Testis (tissue), 3 donors: Measurements from ENCODE around the gene MED17. TPM values are rescaled to one million over a fixed set of nuclear protein-coding genes. Genes with fewer than 3 reads are reported as not detected.

Experiments used
- DNase-seq: peaks from one replicate; pipeline ENCODE4 v3.0.0-alpha.2; 2019
- H3K27ac ChIP-seq, 2 donors: fragments of 200-600 bp; sonication (generic); one replicate each; pipeline ENCODE4 v1.5.1; 2019
- H3K27me3 ChIP-seq: fragments of 200-600 bp; sonication (generic); one replicate; pipeline ENCODE4 v1.5.1; 2019
- H3K36me3 ChIP-seq: fragments of 200-600 bp; sonication (generic); one replicate; pipeline ENCODE4 v1.5.1; 2017; ENCODE audit warnings: low read depth; ENCODE audit errors: missing control alignments
- H3K4me1 ChIP-seq: fragments of 200-600 bp; sonication (generic); one replicate; pipeline ENCODE4 v1.5.1; 2019
- H3K4me3 ChIP-seq, 2 donors: fragments of 200-600 bp; sonication (generic); one replicate each; pipeline ENCODE4 v1.5.1; 2017 to 2019
- H3K9me3 ChIP-seq: fragments of 200-600 bp; sonication (generic); one replicate; pipeline ENCODE4 v1.5.1; 2017
- CTCF ChIP-seq, 3 experiments: fragments of 450-650 bp in 2 of 3; fragments of 200-600 bp in 1 of 3; sonication (generic) in 1 of 3; IDR thresholded peaks; one replicate each; pipeline ENCODE4 v1.5.1; 2016 to 2019; ENCODE audit warnings: antibody characterized with exemption in 3 of 3, mild to moderate bottlenecking in 2 of 3, moderate library complexity in 1 of 3
- POLR2A ChIP-seq: fragments of 450-650 bp; IDR thresholded peaks from one replicate; pipeline ENCODE4 v1.6.1; 2017; ENCODE audit warnings: antibody characterized with exemption, mild to moderate bottlenecking, moderate library complexity
- WGBS, 2 donors: methylation state at CpG; one replicate each; pipeline ENCODE4 v1.1.5; 2018; 5-methylcytosine and 5-hydroxymethylcytosine counted together
- intact Hi-C: fragments of 100-400 bp; cut with DNase I; formaldehyde crosslinking; loops from one replicate; pipeline ENCODE4 v1.15.1; 2023; ENCODE audit warnings: low total_unique reads
- polyA plus RNA-seq: library from polyadenylated mRNA; stranded (reverse); fragments of 350-450 nt; fragmentation: Illumina TruSeq; extraction: RNeasy Lipid Tissue Mini Kit (QIAGEN cat#74804); gene quantifications from one replicate; pipeline ENCODE4 v1.2.3, GENCODE V29; 2014; ENCODE audit warnings: low read depth, low replicate concordance; ENCODE audit not compliant: insufficient read depth
- total RNA-seq, 2 donors: library from RNA; depleted of rRNA; stranded (reverse); fragments of >200 nt; gene quantifications; one replicate each; pipeline ENCODE4 v1.2.3, GENCODE V29; 2016

The MED17 gene
- total and polyA plus RNA-seq, 3 donors from 2014 or later = 22.4 to 29.8 (median 23.2) TPM

DNA sequence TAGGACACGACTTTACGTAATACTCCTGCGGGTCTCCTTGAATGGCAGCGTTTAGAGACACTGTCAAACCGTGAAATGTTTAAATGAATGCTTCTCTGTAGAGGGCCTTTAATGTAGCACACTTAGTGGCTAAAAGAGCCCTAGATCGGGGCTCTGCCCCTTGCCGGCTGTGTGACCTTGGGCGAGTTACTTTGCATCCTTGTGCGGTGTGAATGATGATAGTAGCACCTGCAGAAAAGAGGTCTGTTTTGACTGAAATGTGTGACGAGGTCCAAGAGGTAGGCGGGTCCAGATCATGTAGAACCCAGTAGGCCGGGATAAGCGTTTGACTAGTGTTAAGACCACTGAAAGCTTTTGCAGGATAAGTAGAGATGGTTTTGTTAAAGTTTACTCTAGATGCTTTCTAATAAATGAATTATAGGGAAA is 866 bp downstream of the MED17 start:
- TF ChIP-seq POLR2A (no peak), CTCF (IDR thresholded peaks at IDR 0.05) (no peak)
- H3K27me3 ChIP-seq = no peaks in the 10 kb centered on the region
- DNase-seq = no peak
- H3K27ac ChIP-seq = peak overlapping the region; percentile 90 to 92
- no peaks in the 10 kb centered on the region for H3K9me3 ChIP-seq
- no peaks in the 10 kb centered on the region for H3K36me3 ChIP-seq
- intact Hi-C loops = no loop called here
- H3K4me3 ChIP-seq = peak overlapping the region; percentile 92 to 94
- 0 to 1% methylated on average over 8 to 13 of the region's 13 CpGs for WGBS, 2 donors
- H3K4me1 ChIP-seq = peaks cover 9% of the 10 kb centered on the region

DNA sequence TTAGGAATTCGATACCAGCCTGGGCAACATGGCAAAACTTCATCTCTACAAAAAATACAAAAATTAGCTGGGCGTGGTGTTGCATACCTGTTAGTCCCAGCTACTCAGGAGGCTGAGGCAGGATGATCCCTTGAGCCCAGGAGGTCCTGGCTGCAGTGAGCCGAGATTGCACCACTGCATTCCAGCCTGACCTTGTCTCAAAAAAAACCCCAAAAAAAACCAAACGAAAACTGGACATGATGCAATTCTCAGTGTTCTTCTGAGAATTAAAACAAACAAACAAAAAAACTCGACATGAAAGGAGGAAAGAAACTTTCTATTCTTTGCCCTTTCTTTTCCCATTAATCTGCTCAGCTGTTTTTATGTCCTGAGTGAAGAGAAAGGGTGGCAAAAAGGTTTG is 7.4 kb downstream of the MED17 start:
- intact Hi-C loops = no loop called here
- WGBS, 2 donors = 78 to 84% methylated on average over 5 of the region's 5 CpGs

GRCh38 chr11:93796441-93797231 is 12.6 kb downstream of the MED17 start:
- Histone ChIP-seq H3K9me3 (no peaks in the 10 kb centered on the region), H3K36me3 (no peaks in the 10 kb centered on the region), H3K27me3 (no peaks in the 10 kb centered on the region), H3K27ac (no peak overlapping the region), H3K4me3 (no peak overlapping the region), H3K4me1 (no peaks in the 10 kb centered on the region)
- TF ChIP-seq POLR2A (no peak), CTCF (IDR thresholded peaks at IDR 0.05) (no peak)
- 89 to 90% methylated on average over 6 of the region's 6 CpGs for WGBS, 2 donors
- intact Hi-C loops = no loop called here
- DNase-seq = no peak

More for the DNA sequence above, 7.4 kb downstream of the MED17 start:
- Histone ChIP-seq H3K9me3 (no peaks in the 10 kb centered on the region), H3K4me3 (no peak overlapping the region), H3K27me3 (no peaks in the 10 kb centered on the region), H3K36me3 (no peaks in the 10 kb centered on the region), H3K4me1 (no peaks in the 10 kb centered on the region), H3K27ac (no peak overlapping the region)
- TF ChIP-seq POLR2A (no peak), CTCF (IDR thresholded peaks at IDR 0.05) (no peak)
- no peak for DNase-seq

DNA sequence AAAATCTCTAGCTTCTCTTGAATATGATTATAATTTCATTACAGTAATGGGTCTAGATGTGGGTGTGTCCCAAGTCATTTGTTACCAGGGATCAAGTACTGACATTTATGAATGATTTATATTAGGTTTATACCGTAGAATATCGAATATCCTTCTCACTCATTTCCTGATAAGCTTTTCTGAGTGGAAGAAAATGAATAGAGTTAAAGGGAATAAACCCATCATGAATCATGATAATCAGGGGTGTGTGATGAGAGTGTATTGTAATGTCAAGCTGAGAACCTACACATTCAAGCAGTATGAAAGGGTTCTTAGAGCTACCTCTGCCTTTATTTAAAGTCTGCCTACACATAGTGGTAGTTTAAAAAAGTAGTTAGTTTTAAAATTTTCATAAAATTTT is 17.3 kb downstream of the MED17 start:
- intact Hi-C loops = no loop called here
- 72 to 85% methylated on average over 2 of the region's 2 CpGs for WGBS, 2 donors

More for the DNA sequence above, 17.3 kb downstream of the MED17 start:
- no peak for DNase-seq
- Histone ChIP-seq H3K9me3 (no peaks in the 10 kb centered on the region), H3K4me1 (no peaks in the 10 kb centered on the region), H3K36me3 (no peaks in the 10 kb centered on the region), H3K4me3 (no peak overlapping the region), H3K27me3 (no peaks in the 10 kb centered on the region), H3K27ac (no peak overlapping the region)
- no peak for TF ChIP-seq POLR2A
- no peak for TF ChIP-seq CTCF (IDR thresholded peaks at IDR 0.05)
